Thyroid gland (tissue), 4 donors: Measurements from ENCODE around the gene DNAJB12. TPM values are rescaled to one million over a fixed set of nuclear protein-coding genes. Genes with fewer than 3 reads are reported as not detected.

Experiments used
- DNase-seq, 2 donors: peaks; one replicate each; pipeline ENCODE4 v3.0.0-alpha.2; 2019
- H3K27ac ChIP-seq, 3 donors: fragments of 200-600 bp; sonication (generic); 1 replicate in 2 of 3; 2 replicates in 1 of 3; pipeline ENCODE4 v1.5.1; 2016 to 2019; ENCODE audit warnings: mild to moderate bottlenecking in 1 of 3, moderate library complexity in 1 of 3
- H3K27me3 ChIP-seq: fragments of 200-600 bp; sonication (generic); one replicate; pipeline ENCODE4 v1.5.1; 2019
- H3K36me3 ChIP-seq, 2 donors: fragments of 200-600 bp; sonication (generic); one replicate each; pipeline ENCODE4 v1.5.1; 2016 to 2019
- H3K4me1 ChIP-seq, 2 donors: fragments of 200-600 bp; sonication (generic); one replicate each; pipeline ENCODE4 v1.5.1; 2017 to 2019
- H3K4me3 ChIP-seq, 3 donors: fragments of 200-600 bp; sonication (generic); replicated peaks in 1 of 3; 1 replicate in 2 of 3; 2 replicates in 1 of 3; pipeline ENCODE4 v1.5.1; 2016; ENCODE audit warnings: mild to moderate bottlenecking in 1 of 3
- H3K9me3 ChIP-seq: fragments of 200-600 bp; sonication (generic); one replicate; pipeline ENCODE4 v1.5.1; 2017
- CTCF ChIP-seq, 6 experiments: fragments of 200-600 bp in 3 of 6; fragments of 450-650 bp in 3 of 6; sonication (generic) in 3 of 6; IDR thresholded peaks; one replicate each; pipeline ENCODE4 v1.5.1; 2016 to 2019; ENCODE audit warnings: antibody characterized with exemption in 6 of 6, mild to moderate bottlenecking in 2 of 6, inconsistent platforms in 1 of 6, moderate library complexity in 1 of 6
- POLR2A ChIP-seq, 2 donors: fragments of 450-650 bp; IDR thresholded peaks; one replicate each; pipeline ENCODE4 v1.6.1; 2017; ENCODE audit warnings: antibody characterized with exemption in 2 of 2, mild to moderate bottlenecking in 2 of 2, moderate library complexity in 1 of 2
- WGBS, 2 donors: methylation state at CpG; one replicate each; pipeline ENCODE4 v1.1.5; 2017; 5-methylcytosine and 5-hydroxymethylcytosine counted together
- intact Hi-C: fragments of 100-400 bp; cut with DNase I; formaldehyde crosslinking; loops from one replicate; pipeline ENCODE4 v1.15.1; 2023
- total RNA-seq, 4 donors: library from RNA; depleted of rRNA; stranded (reverse); fragments of >200 nt; gene quantifications; one replicate each; pipeline ENCODE4 v1.2.3, GENCODE V29; 2016

The DNAJB12 gene
- total RNA-seq, 4 donors from 2014 or later, result 31.6 to 49.7 (median 44.1) TPM

GRCh38 chr10:72329290-72330068, 25.2 kb downstream of the DNAJB12 start:
- intact Hi-C loops, result loop anchor here (5.0 to 10.0 kb wide), 3 partner anchors 52 to 375 kb away; no protein-coding TSS in a partner anchor
- WGBS, 2 donors, result 60% methylated on average over 10 to 11 of the region's 11 CpGs

GRCh38 chr10:72328829-72329204, 25.9 kb downstream of the DNAJB12 start:
- intact Hi-C loops, result loop anchor here (5.0 kb wide), 2 partner anchors 52 to 67 kb away; no protein-coding TSS in a partner anchor
- WGBS, 2 donors, result 57 to 83% methylated on average over 2 to 4 of the region's 5 CpGs
- H3K27ac ChIP-seq, result peak overlapping the region; percentile 82 to 98 (median 97)
- no peak for DNase-seq
- no peak overlapping the region for H3K4me3 ChIP-seq
- H3K4me1 ChIP-seq, result peaks cover 61 to 76% of the 10 kb centered on the region in 2 donors
- TF ChIP-seq CTCF (IDR thresholded peaks at IDR 0.05) (no peak), POLR2A (IDR thresholded peaks at IDR 0.05) (no peak)
- H3K9me3 ChIP-seq, result no peaks in the 10 kb centered on the region
- no peaks in the 10 kb centered on the region for H3K27me3 ChIP-seq
- H3K36me3 ChIP-seq, result no peaks in the 10 kb centered on the region

More at GRCh38 chr10:72329290-72330068, 25.2 kb downstream of the DNAJB12 start:
- peaks cover 5 to 6% of the 10 kb centered on the region in 2 donors for H3K36me3 ChIP-seq
- peak in 1 of 2 donors; percentile 12 for TF ChIP-seq POLR2A (IDR thresholded peaks at IDR 0.05)
- TF ChIP-seq CTCF (IDR thresholded peaks at IDR 0.05), result peak in 1 of 6 experiments; percentile 3
- no peaks in the 10 kb centered on the region for H3K9me3 ChIP-seq
- H3K4me1 ChIP-seq, result peaks cover 66 to 81% of the 10 kb centered on the region in 2 donors
- peak overlapping the region; percentile 82 to 98 (median 97) for H3K27ac ChIP-seq
- H3K27me3 ChIP-seq, result no peaks in the 10 kb centered on the region
- H3K4me3 ChIP-seq, result no peak overlapping the region
- peak; percentile 85 to 88 for DNase-seq

- DNase-seq, result peak; percentile 90 to 91
Measured at GRCh38 chr10:72328045-72328828, 26.5 kb downstream of the DNAJB12 start.

More at GRCh38 chr10:72328045-72328828, 26.5 kb downstream of the DNAJB12 start:
- no peaks in the 10 kb centered on the region for H3K27me3 ChIP-seq
- H3K9me3 ChIP-seq, result no peaks in the 10 kb centered on the region
- H3K36me3 ChIP-seq, result no peaks in the 10 kb centered on the region
- H3K27ac ChIP-seq, result peak overlapping the region; percentile 82 to 98 (median 97)
- 20 to 27% methylated on average over 7 to 13 of the region's 14 CpGs for WGBS, 2 donors
- intact Hi-C loops, result loop anchor here (5.0 kb wide), 2 partner anchors 51 to 66 kb away; no protein-coding TSS in a partner anchor
- TF ChIP-seq POLR2A (IDR thresholded peaks at IDR 0.05) (no peak), CTCF (IDR thresholded peaks at IDR 0.05) (peak in 5 of 6 experiments; percentile 23 to 76 (median 63))
- H3K4me1 ChIP-seq, result peaks cover 61 to 74% of the 10 kb centered on the region in 2 donors
- no peak overlapping the region for H3K4me3 ChIP-seq
